Osteocyte (in vitro differentiated cells): ENCODE measurements around the gene IFT122. TPM values are rescaled to one million over a fixed set of nuclear protein-coding genes. Genes with fewer than 3 reads are reported as not detected.
A peak's percentile ranks its signal among the peaks of the same experiment; 100 is the strongest.

Experiments
- DNase-seq: peaks from one replicate; pipeline ENCODE4 v3.0.0; 2021; ENCODE audit warnings: mixed read lengths; ENCODE audit not compliant: unreplicated experiment; ENCODE audit errors: extremely low spot score
- H3K27ac Mint-ChIP-seq: one replicate; pipeline ENCODE4 v1.8.0; 2021; ENCODE audit warnings: mild to moderate bottlenecking, mixed read lengths; ENCODE audit not compliant: unreplicated experiment
- H3K27me3 Mint-ChIP-seq: one replicate; pipeline ENCODE4 v1.8.0; 2021; ENCODE audit warnings: mixed read lengths; ENCODE audit not compliant: unreplicated experiment
- H3K36me3 Mint-ChIP-seq: one replicate; pipeline ENCODE4 v1.8.0; 2021; ENCODE audit warnings: mixed read lengths; ENCODE audit not compliant: unreplicated experiment
- H3K4me1 Mint-ChIP-seq: one replicate; pipeline ENCODE4 v1.8.0; 2021; ENCODE audit warnings: mixed read lengths; ENCODE audit not compliant: unreplicated experiment
- H3K4me3 Mint-ChIP-seq: one replicate; pipeline ENCODE4 v1.8.0; 2021; ENCODE audit warnings: mild to moderate bottlenecking, moderate library complexity, mixed read lengths; ENCODE audit not compliant: unreplicated experiment
- H3K9me3 Mint-ChIP-seq: one replicate; pipeline ENCODE4 v1.8.0; 2021; ENCODE audit warnings: mixed read lengths; ENCODE audit not compliant: unreplicated experiment
- CTCF ChIP-seq: fragments of 200-600 bp; sonication (generic); IDR thresholded peaks from 2 replicates; pipeline ENCODE4 v1.5.0; 2021; ENCODE audit warnings: antibody characterized with exemption, mild to moderate bottlenecking, moderate library complexity
- total RNA-seq: library from RNA; stranded (reverse); gene quantifications from 2 replicates; pipeline ENCODE4 v1.2.1, GENCODE V29; 2021

The IFT122 gene
- total RNA-seq, 1 donor from 2014 or later, result 25.9 TPM

- Mint-ChIP-seq H3K4me3 (peak overlapping the region; percentile 98), H3K9me3 (no peaks in the 10 kb centered on the region), H3K27ac (peak overlapping the region; percentile 97), H3K27me3 (no peaks in the 10 kb centered on the region), H3K36me3 (no peaks in the 10 kb centered on the region), H3K4me1 (peaks cover 18% of the 10 kb centered on the region)
- TF ChIP-seq CTCF, result peak; percentile 77
- peak; percentile 90 for DNase-seq
Observed at GRCh38 chr3:129399145-129399894, 40.7 kb upstream of the IFT122 start.

GRCh38 chr3:129399895-129400357 is 40.1 kb upstream of the IFT122 start:
- Mint-ChIP-seq H3K9me3 (no peaks in the 10 kb centered on the region), H3K36me3 (no peaks in the 10 kb centered on the region), H3K4me3 (peak overlapping the region; percentile 98), H3K4me1 (peaks cover 18% of the 10 kb centered on the region), H3K27ac (peak overlapping the region; percentile 97), H3K27me3 (no peaks in the 10 kb centered on the region)
- TF ChIP-seq CTCF, result no peak
- DNase-seq, result no peak

DNA sequence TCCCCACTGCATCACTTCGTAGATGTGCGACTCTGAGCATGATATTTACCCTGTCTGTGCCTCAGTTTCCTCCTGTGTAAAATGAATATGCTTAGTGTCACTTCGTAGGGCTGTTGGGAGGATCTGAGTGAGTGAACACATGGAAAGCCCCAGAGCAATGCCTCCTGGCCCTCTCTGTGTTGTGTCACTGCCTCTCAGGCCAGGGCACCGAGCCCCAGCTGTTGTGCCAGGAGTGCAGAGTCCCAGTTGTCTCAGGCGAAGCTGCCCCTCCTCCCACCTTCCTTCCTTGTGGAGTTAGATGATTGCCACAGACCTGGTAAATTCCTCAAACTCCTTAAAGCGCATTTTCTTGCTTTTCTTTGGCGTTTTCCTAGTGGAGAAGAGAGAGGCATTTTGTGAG is 37.8 kb upstream of the IFT122 start:
- Mint-ChIP-seq H3K27ac (no peak overlapping the region), H3K36me3 (no peaks in the 10 kb centered on the region), H3K4me3 (no peak overlapping the region), H3K27me3 (peaks cover under 1% of the 10 kb centered on the region), H3K9me3 (no peaks in the 10 kb centered on the region), H3K4me1 (peaks cover 14% of the 10 kb centered on the region)
- no peak for DNase-seq
- TF ChIP-seq CTCF, result no peak

- DNase-seq, result no peak
- peaks cover 4% of the 10 kb centered on the region for H3K27me3 Mint-ChIP-seq
Observed at GRCh38 chr3:129402616-129403015, 37.4 kb upstream of the IFT122 start.

More at GRCh38 chr3:129402616-129403015, 37.4 kb upstream of the IFT122 start:
- Mint-ChIP-seq H3K27ac (no peak overlapping the region), H3K4me1 (peaks cover 10% of the 10 kb centered on the region), H3K9me3 (no peaks in the 10 kb centered on the region), H3K4me3 (no peak overlapping the region), H3K36me3 (no peaks in the 10 kb centered on the region)
- no peak for TF ChIP-seq CTCF
